B cell (primary cell): Measurements from ENCODE around the gene KATNAL1. TPM values are rescaled to one million over a fixed set of nuclear protein-coding genes. Genes with fewer than 3 reads are reported as not detected.

Experiments used
- ATAC-seq: fragments of 200-7000 bp; cut with Tn5 transposase; one replicate; pipeline ENCODE4 v1.10.0; 2021; ENCODE audit warnings: low read depth, mild to moderate bottlenecking, moderate number of reproducible peaks, moderate library complexity
- CTCF ChIA-PET: fragments of 350-600 bp; sonication (Branson Sonifier 250); formaldehyde crosslinking; loops from one replicate; lab custom pipeline; 2021; ENCODE audit warnings: antibody characterized with exemption, inconsistent platforms; lab: Charles Lee
- POLR2A ChIA-PET: fragments of 350-600 bp; sonication (Branson Sonifier 250); formaldehyde crosslinking; loops from one replicate; lab custom pipeline; 2021; ENCODE audit warnings: antibody characterized with exemption; lab: Charles Lee
- DNase-seq: peaks from one replicate; pipeline ENCODE4 v3.0.0; 2013
- H2AFZ ChIP-seq: 2 replicates; pipeline ENCODE4 v1.6.1; 2012; ENCODE audit warnings: mild to moderate bottlenecking, low read depth, low read length; ENCODE audit not compliant: insufficient read depth, poor library complexity, severe bottlenecking
- H3K27ac ChIP-seq, 2 donors: 1 replicate in 1 of 2; 2 replicates in 1 of 2; pipeline ENCODE4 v1.5.1; 2012 to 2013; ENCODE audit warnings: low read length in 2 of 2, mild to moderate bottlenecking in 2 of 2, moderate library complexity in 1 of 2
- H3K27me3 ChIP-seq, 4 experiments: fragments of 200-600 bp in 1 of 4; sonication (generic) in 1 of 4; replicated peaks in 1 of 4; 1 replicate in 2 of 4; 2 replicates in 2 of 4; pipeline versions ENCODE4 v1.6.1 to v1.7.0; 2013 to 2016; ENCODE audit warnings: low read length in 3 of 4, mild to moderate bottlenecking in 2 of 4, mixed read lengths in 1 of 4, moderate library complexity in 1 of 4; ENCODE audit not compliant: insufficient read depth in 4 of 4, control insufficient read depth in 3 of 4; ENCODE audit errors: control extremely low read depth in 1 of 4
- H3K36me3 ChIP-seq, 2 experiments: replicated peaks in 1 of 2; 1 replicate in 1 of 2; 2 replicates in 1 of 2; pipeline versions ENCODE4 v1.6.1 to v1.7.1; 2013; ENCODE audit warnings: low read length in 1 of 2; ENCODE audit not compliant: insufficient read depth in 2 of 2, control insufficient read depth in 1 of 2; ENCODE audit errors: control extremely low read depth in 1 of 2, extremely low read depth in 1 of 2
- H3K4me1 ChIP-seq, 2 donors: fragments of 200-600 bp in 1 of 2; sonication (generic) in 1 of 2; 1 replicate in 1 of 2; 2 replicates in 1 of 2; pipeline versions ENCODE4 v1.5.1 to v1.6.1; 2013 to 2017; ENCODE audit warnings: low read length in 2 of 2; ENCODE audit not compliant: control insufficient read depth in 2 of 2, insufficient read depth in 2 of 2
- H3K4me2 ChIP-seq: replicated peaks from 2 replicates; pipeline ENCODE3; 2012; ENCODE audit warnings: mild to moderate bottlenecking, low read depth, low read length; ENCODE audit not compliant: poor library complexity, severe bottlenecking
- H3K4me3 ChIP-seq, 5 experiments: fragments of 200-600 bp in 1 of 5; sonication (generic) in 1 of 5; 1 replicate in 3 of 5; 2 replicates in 2 of 5; pipeline versions ENCODE4 v1.5.1 to v1.7.0; 2011 to 2016; ENCODE audit warnings: low read length in 4 of 5, mild to moderate bottlenecking in 4 of 5, low read depth in 2 of 5, control low read depth in 1 of 5, moderate library complexity in 1 of 5; ENCODE audit not compliant: insufficient read depth in 1 of 5; ENCODE audit errors: control extremely low read depth in 1 of 5, extremely low read depth in 1 of 5
- H3K79me2 ChIP-seq: fragments of 200-600 bp; sonication (generic); one replicate; pipeline ENCODE4 v1.6.0; 2016; ENCODE audit warnings: low read length; ENCODE audit not compliant: control insufficient read depth, insufficient read depth
- H3K9ac ChIP-seq: fragments of 200-600 bp; sonication (generic); 2 replicates; pipeline ENCODE4 v1.6.1; 2017; ENCODE audit warnings: mild to moderate bottlenecking, low read length, moderate library complexity
- H3K9me3 ChIP-seq, 3 donors: one replicate each; pipeline versions ENCODE4 v1.6.1 to v1.7.1; 2013; ENCODE audit warnings: low read length in 2 of 3; ENCODE audit not compliant: control insufficient read depth in 2 of 3, insufficient read depth in 1 of 3; ENCODE audit errors: control extremely low read depth in 1 of 3
- H4K20me1 ChIP-seq: 2 replicates; pipeline ENCODE4 v1.6.0; 2012; ENCODE audit warnings: mild to moderate bottlenecking, low read length; ENCODE audit not compliant: insufficient read depth, control insufficient read depth, poor library complexity, severe bottlenecking
- H3K27ac Mint-ChIP-seq: one replicate; pipeline ENCODE4 v1.8.0; 2021; ENCODE audit warnings: mixed read lengths
- H3K27me3 Mint-ChIP-seq: one replicate; pipeline ENCODE4 v1.8.0; 2021; ENCODE audit warnings: mixed read lengths
- H3K4me1 Mint-ChIP-seq: one replicate; pipeline ENCODE4 v1.8.0; 2021; ENCODE audit warnings: mixed read lengths
- H3K4me3 Mint-ChIP-seq: one replicate; pipeline ENCODE4 v1.8.0; 2021; ENCODE audit warnings: mixed read lengths
- H3K9me3 Mint-ChIP-seq: one replicate; pipeline ENCODE4 v1.8.0; 2022; ENCODE audit warnings: mixed read lengths; ENCODE audit not compliant: insufficient read depth
- CTCF ChIP-seq: fragments of 200-600 bp; IDR thresholded peaks from one replicate; pipeline ENCODE4 v1.8.0; 2022; ENCODE audit warnings: antibody characterized with exemption, mild to moderate bottlenecking
- EZH2 ChIP-seq: IDR thresholded peaks from 2 replicates; pipeline ENCODE4 v1.6.1; 2012; ENCODE audit warnings: borderline replicate concordance, low read depth, mild to moderate bottlenecking, moderate library complexity, low read length; ENCODE audit not compliant: insufficient read depth, poor library complexity, severe bottlenecking
- WGBS: methylation state at CpG from one replicate; pipeline ENCODE4 v1.1.5; 2013; ENCODE audit warnings: missing lambda C conversion rate; ENCODE audit not compliant: insufficient coverage; 5-methylcytosine and 5-hydroxymethylcytosine counted together
- intact Hi-C: fragments of 100-400 bp; cut with micrococcal nuclease; formaldehyde crosslinking; loops from one replicate; pipeline ENCODE4 v1.10.0; 2022
- polyA plus RNA-seq: library from polyadenylated mRNA; depleted of rRNA; stranded (reverse); fragments of >200 nt; gene quantifications from 2 replicates; pipeline ENCODE4 v1.2.3, GENCODE V29; 2012
- total RNA-seq, 2 donors: library from RNA; stranded (reverse); fragments of 120-200 nt in 1 of 2; gene quantifications; 1 replicate in 1 of 2; 2 replicates in 1 of 2; pipeline versions ENCODE4 v1.2.3 to v1.2.4, GENCODE V29; 2013 to 2022

KATNAL1 gene
- total and polyA plus RNA-seq, 2 donors (not counting 1 experiment from before 2014, with no cell fraction given): 2.7 to 21.9 TPM

GRCh38 chr13:30295116-30295515, 12.2 kb downstream of the KATNAL1 start:
- Histone ChIP-seq H3K27me3 (no peaks in the 10 kb centered on the region), H3K27ac (no peak overlapping the region), H3K9ac (no peak overlapping the region), H3K36me3 (no peaks in the 10 kb centered on the region), H4K20me1 (peaks cover 5% of the 10 kb centered on the region), H3K9me3 (peaks cover 0 to 2% (median 0%) of the 10 kb centered on the region in 3 donors), H3K4me2 (no peak overlapping the region), H3K4me3 (no peak overlapping the region), H3K4me1 (peaks cover 3 to 5% of the 10 kb centered on the region in 2 donors), H3K79me2 (peaks cover 87% of the 10 kb centered on the region), H2AFZ (no peak overlapping the region)
- TF ChIP-seq CTCF (no peak), EZH2 (no peak)
- POLR2A ChIA-PET: no interaction called here
- H3K27ac Mint-ChIP-seq: no peak overlapping the region
- WGBS: no CpG with 5 or more reads among the region's 2 CpGs
- DNase-seq (no peak), ATAC-seq (no peak)
- no peaks in the 10 kb centered on the region for H3K9me3 Mint-ChIP-seq
- H3K27me3 Mint-ChIP-seq: no peaks in the 10 kb centered on the region
- CTCF ChIA-PET: interaction anchor here (1.4 kb wide), 1 partner anchor 163 kb away, joined by 3 read pairs; no protein-coding TSS in a partner anchor
- intact Hi-C loops: no loop called here
- peaks cover 28% of the 10 kb centered on the region for H3K4me1 Mint-ChIP-seq
- H3K4me3 Mint-ChIP-seq: no peak overlapping the region

DNA sequence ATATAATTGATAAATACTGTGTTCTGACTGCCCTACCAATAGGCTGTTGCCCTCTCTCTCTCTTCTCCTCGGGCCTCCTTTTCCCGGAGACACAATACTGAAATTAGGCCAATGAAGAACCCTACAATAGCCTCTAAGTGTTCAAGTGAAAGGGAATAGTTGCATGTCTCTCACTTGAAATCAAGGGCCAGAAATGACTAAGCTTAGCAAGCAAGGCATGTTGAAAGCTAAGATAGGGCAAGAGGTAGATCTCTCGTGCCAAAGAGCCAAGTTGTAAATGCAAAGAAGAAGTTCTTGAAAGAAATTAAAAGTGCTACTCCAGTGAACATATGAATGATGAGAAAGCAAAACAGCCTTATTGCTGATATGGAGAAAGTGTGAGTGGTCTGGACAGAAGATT, 13.3 kb downstream of the KATNAL1 start:
- Histone ChIP-seq H3K4me2 (no peak overlapping the region), H3K9ac (no peak overlapping the region), H3K4me3 (no peak overlapping the region), H3K79me2 (peaks cover 87% of the 10 kb centered on the region), H4K20me1 (peaks cover 5% of the 10 kb centered on the region), H3K27me3 (no peaks in the 10 kb centered on the region), H3K36me3 (no peaks in the 10 kb centered on the region), H3K4me1 (peaks cover 3 to 5% of the 10 kb centered on the region in 2 donors), H3K27ac (no peak overlapping the region), H3K9me3 (peaks cover 0 to under 1% (median 0%) of the 10 kb centered on the region in 3 donors), H2AFZ (no peak overlapping the region)
- intact Hi-C loops: no loop called here
- Mint-ChIP-seq H3K9me3 (no peaks in the 10 kb centered on the region), H3K27ac (no peak overlapping the region), H3K27me3 (no peaks in the 10 kb centered on the region), H3K4me3 (no peak overlapping the region), H3K4me1 (peaks cover 27% of the 10 kb centered on the region)
- DNase-seq (no peak), ATAC-seq (no peak)
- no peak for TF ChIP-seq CTCF
- TF ChIP-seq EZH2: no peak
- 100% methylated on average over 1 of the region's 3 CpGs for WGBS
- ChIA-PET POLR2A (interaction anchor here (0.7 kb wide), 1 partner anchor 30 kb away, joined by 3 read pairs; no protein-coding TSS in a partner anchor), CTCF (no interaction called here)
